ENCODE measurements around the gene ORAI3. TPM values are rescaled to one million over a fixed set of nuclear protein-coding genes. Genes with fewer than 3 reads are reported as not detected.

Gene ORAI3
- total RNA-seq, 4 donors from 2014 or later = 32.9 to 49.5 (median 40.2) TPM

- peaks cover 22 to 29% of the 10 kb centered on the region in 2 donors for H3K4me1 ChIP-seq
- H3K9me3 ChIP-seq = no peaks in the 10 kb centered on the region
- DNase-seq = peak; percentile 51 to 71
Measured at GRCh38 chr16:30951750-30952149, 2.9 kb downstream of the ORAI3 start.

DNA sequence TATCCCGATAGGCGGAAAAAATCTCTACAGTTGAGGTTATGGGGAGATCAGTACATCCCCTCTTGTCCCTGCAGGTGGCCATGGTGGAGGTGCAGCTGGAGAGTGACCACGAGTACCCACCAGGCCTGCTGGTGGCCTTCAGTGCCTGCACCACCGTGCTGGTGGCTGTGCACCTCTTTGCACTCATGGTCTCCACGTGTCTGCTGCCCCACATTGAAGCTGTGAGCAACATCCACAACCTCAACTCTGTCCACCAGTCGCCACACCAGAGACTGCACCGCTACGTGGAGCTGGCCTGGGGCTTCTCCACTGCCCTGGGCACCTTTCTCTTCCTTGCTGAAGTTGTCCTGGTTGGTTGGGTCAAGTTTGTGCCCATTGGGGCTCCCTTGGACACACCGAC lies 4.2 kb downstream of the ORAI3 start:
- H3K36me3 ChIP-seq = no peaks in the 10 kb centered on the region
- TF ChIP-seq, protein P1, sequence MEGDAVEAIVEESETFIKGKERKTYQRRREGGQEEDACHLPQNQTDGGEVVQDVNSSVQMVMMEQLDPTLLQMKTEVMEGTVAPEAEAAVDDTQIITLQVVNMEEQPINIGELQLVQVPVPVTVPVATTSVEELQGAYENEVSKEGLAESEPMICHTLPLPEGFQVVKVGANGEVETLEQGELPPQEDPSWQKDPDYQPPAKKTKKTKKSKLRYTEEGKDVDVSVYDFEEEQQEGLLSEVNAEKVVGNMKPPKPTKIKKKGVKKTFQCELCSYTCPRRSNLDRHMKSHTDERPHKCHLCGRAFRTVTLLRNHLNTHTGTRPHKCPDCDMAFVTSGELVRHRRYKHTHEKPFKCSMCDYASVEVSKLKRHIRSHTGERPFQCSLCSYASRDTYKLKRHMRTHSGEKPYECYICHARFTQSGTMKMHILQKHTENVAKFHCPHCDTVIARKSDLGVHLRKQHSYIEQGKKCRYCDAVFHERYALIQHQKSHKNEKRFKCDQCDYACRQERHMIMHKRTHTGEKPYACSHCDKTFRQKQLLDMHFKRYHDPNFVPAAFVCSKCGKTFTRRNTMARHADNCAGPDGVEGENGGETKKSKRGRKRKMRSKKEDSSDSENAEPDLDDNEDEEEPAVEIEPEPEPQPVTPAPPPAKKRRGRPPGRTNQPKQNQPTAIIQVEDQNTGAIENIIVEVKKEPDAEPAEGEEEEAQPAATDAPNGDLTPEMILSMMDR (IDR thresholded peaks at IDR 0.05) = no peak
- TF ChIP-seq POLR2A (IDR thresholded peaks at IDR 0.05) = no peak
- H3K4me1 ChIP-seq = peaks cover 24 to 25% of the 10 kb centered on the region in 2 donors
- H3K27me3 ChIP-seq = no peaks in the 10 kb centered on the region
- H3K4me3 ChIP-seq (replicated peaks in 1 of 3) = no peak overlapping the region
- 86 to 87% methylated on average over 2 to 8 of the region's 9 CpGs for WGBS, 2 donors
- no peak for DNase-seq
- H3K27ac ChIP-seq = peak overlapping the region in 1 of 3 donors; percentile 40
- H3K9me3 ChIP-seq = no peaks in the 10 kb centered on the region
- intact Hi-C loops (cut with DNase I) = no loop called here

More at GRCh38 chr16:30951750-30952149, 2.9 kb downstream of the ORAI3 start:
- TF ChIP-seq, protein P1 (IDR thresholded peaks at IDR 0.05) = no peak
- no peak for TF ChIP-seq POLR2A (IDR thresholded peaks at IDR 0.05)
- Histone ChIP-seq H3K27ac (no peak overlapping the region), H3K27me3 (no peaks in the 10 kb centered on the region), H3K4me3 (replicated peaks in 1 of 3) (no peak overlapping the region), H3K36me3 (no peaks in the 10 kb centered on the region)
- intact Hi-C loops (cut with DNase I) = no loop called here
- 22 to 23% methylated on average over 3 of the region's 3 CpGs for WGBS, 2 donors

DNA sequence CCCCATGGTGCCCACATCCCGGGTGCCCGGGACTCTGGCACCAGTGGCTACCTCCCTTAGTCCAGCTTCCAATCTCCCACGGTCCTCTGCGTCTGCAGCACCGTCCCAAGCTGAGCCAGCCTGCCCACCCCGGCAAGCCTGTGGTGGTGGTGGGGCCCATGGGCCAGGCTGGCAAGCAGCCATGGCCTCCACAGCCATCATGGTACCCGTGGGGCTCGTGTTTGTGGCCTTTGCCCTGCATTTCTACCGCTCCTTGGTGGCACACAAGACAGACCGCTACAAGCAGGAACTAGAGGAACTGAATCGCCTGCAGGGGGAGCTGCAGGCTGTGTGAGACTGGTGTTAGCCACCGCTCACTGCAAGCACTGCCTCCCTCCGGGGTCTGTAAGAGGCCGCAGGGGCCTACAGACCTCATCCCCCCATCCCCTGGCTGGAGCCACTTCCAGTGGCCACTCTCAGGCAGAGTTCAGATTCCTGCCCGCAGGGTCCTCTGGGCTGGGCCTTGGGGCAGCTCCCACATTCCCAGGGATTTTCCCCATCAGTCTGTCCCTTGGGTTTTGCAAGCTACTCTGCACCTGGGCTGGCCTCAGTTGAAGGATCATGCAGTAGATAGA lies 4.8 kb downstream of the ORAI3 start:
- Histone ChIP-seq H3K4me3 (replicated peaks in 1 of 3) (no peak overlapping the region), H3K9me3 (no peaks in the 10 kb centered on the region), H3K4me1 (peaks cover 27 to 29% of the 10 kb centered on the region in 2 donors), H3K27ac (peak overlapping the region in 1 of 3 donors; percentile 40), H3K36me3 (no peaks in the 10 kb centered on the region), H3K27me3 (no peaks in the 10 kb centered on the region)
- TF ChIP-seq, protein P1 (IDR thresholded peaks at IDR 0.05) = peak in 5 of 6 experiments; percentile 8 to 56 (median 37)
- no peak for TF ChIP-seq POLR2A (IDR thresholded peaks at IDR 0.05)
- DNase-seq = peak; percentile 48 to 52
- WGBS, 2 donors = 44 to 80% methylated on average over 1 to 6 of the region's 15 CpGs
- intact Hi-C loops (cut with DNase I) = no loop called here

DNA sequence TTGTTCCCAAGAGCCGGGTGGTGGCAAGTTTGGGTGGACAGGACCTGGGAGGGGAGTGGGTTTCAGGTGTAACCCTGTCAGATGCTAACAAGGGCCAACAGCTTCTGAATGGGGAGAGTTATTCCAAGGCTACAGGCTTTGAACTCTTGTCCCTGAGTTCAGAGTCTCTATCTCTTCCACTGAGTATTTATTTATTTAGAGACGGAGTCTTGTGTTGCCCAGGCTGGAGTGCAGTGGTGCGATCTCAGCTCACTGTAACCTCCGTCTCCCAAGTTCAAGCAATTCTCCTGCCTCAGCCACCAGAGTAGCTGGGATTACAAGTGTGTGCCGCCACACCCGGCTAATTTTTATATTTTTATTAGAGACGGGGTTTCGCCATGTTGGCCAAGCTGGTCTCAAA lies 6.1 kb downstream of the ORAI3 start:
- Histone ChIP-seq H3K4me3 (replicated peaks in 1 of 3) (no peak overlapping the region), H3K27ac (no peak overlapping the region), H3K36me3 (peaks cover 2 to 9% of the 10 kb centered on the region in 2 donors), H3K9me3 (no peaks in the 10 kb centered on the region), H3K4me1 (peaks cover 33% of the 10 kb centered on the region in 2 donors), H3K27me3 (no peaks in the 10 kb centered on the region)
- WGBS, 2 donors = 83 to 88% methylated on average over 8 of the region's 8 CpGs
- DNase-seq = no peak
- intact Hi-C loops (cut with DNase I) = no loop called here
- TF ChIP-seq, protein P1 (IDR thresholded peaks at IDR 0.05) = no peak
- TF ChIP-seq POLR2A (IDR thresholded peaks at IDR 0.05) = no peak

Measured in thyroid gland (tissue), 4 donors.